ENCODE data around the gene UCMA.

Gene UCMA

GRCh38 chr10:13233358-13233757, 816 bp downstream of the UCMA start:
- no peak for DNase-seq (ENCODE audit: low read depth in 2 of 2)

- no peak for DNase-seq (ENCODE audit: low read depth in 2 of 2)
Measured at GRCh38 chr10:13231808-13232207, 2.4 kb downstream of the UCMA start.

- DNase-seq (ENCODE audit: low read depth in 2 of 2), result no peak
Measured at GRCh38 chr10:13231190-13231589, 3.0 kb downstream of the UCMA start.

GRCh38 chr10:13227031-13227430, 7.1 kb downstream of the UCMA start:
- no peak for DNase-seq (ENCODE audit: low read depth in 2 of 2)

- DNase-seq (ENCODE audit: low read depth in 2 of 2), result no peak
Measured at GRCh38 chr10:13225601-13226000, 8.6 kb downstream of the UCMA start.

GRCh38 chr10:13224210-13224995, 9.8 kb downstream of the UCMA start:
- DNase-seq (ENCODE audit: low read depth in 2 of 2), result no peak

GRCh38 chr10:13223241-13223640, 10.9 kb downstream of the UCMA start:
- no peak for DNase-seq (ENCODE audit: low read depth in 2 of 2)

GRCh38 chr10:13222566-13222965, 11.6 kb downstream of the UCMA start:
- DNase-seq (ENCODE audit: low read depth in 2 of 2), result no peak

GRCh38 chr10:13222151-13222550, 12.0 kb downstream of the UCMA start:
- no peak for DNase-seq (ENCODE audit: low read depth in 2 of 2)

- no peak for DNase-seq (ENCODE audit: low read depth in 2 of 2)
Measured at GRCh38 chr10:13221572-13221971, 12.6 kb downstream of the UCMA start.

- DNase-seq (ENCODE audit: low read depth in 2 of 2), result no peak
Measured at GRCh38 chr10:13219685-13220670, 14.2 kb downstream of the UCMA start.

- DNase-seq (ENCODE audit: low read depth in 2 of 2), result no peak
Measured at GRCh38 chr10:13218878-13219277, 15.3 kb downstream of the UCMA start.

GRCh38 chr10:13213163-13213562, 21.0 kb downstream of the UCMA start:
- no peak for DNase-seq (ENCODE audit: low read depth in 2 of 2)

GRCh38 chr10:13206546-13207443, 27.4 kb downstream of the UCMA start:
- DNase-seq (ENCODE audit: low read depth in 2 of 2), result no peak

GRCh38 chr10:13206091-13206490, 28.1 kb downstream of the UCMA start:
- DNase-seq (ENCODE audit: low read depth in 2 of 2), result no peak

GRCh38 chr10:13201132-13201531, 33.0 kb downstream of the UCMA start:
- no peak for DNase-seq (ENCODE audit: low read depth in 2 of 2)

GRCh38 chr10:13195016-13195415, 39.2 kb downstream of the UCMA start:
- no peak for DNase-seq (ENCODE audit: low read depth in 2 of 2)

- DNase-seq (ENCODE audit: low read depth in 2 of 2), result no peak
Measured at GRCh38 chr10:13193637-13194036, 40.5 kb downstream of the UCMA start.

- DNase-seq (ENCODE audit: low read depth in 2 of 2), result no peak
Measured at GRCh38 chr10:13191362-13191761, 42.8 kb downstream of the UCMA start.

- no peak for DNase-seq (ENCODE audit: low read depth in 2 of 2)
Measured at GRCh38 chr10:13190816-13191215, 43.4 kb downstream of the UCMA start.

- DNase-seq (ENCODE audit: low read depth in 2 of 2), result no peak
Measured at GRCh38 chr10:13189961-13190360, 44.2 kb downstream of the UCMA start.

- no peak for DNase-seq (ENCODE audit: low read depth in 2 of 2)
Measured at GRCh38 chr10:13188593-13188992, 45.6 kb downstream of the UCMA start.

Data from stimulated activated CD8-positive, alpha-beta memory T cell treated with anti-CD3 and anti-CD28 coated beads, Interleukin-7, amount 100 ng/mL, for 1 hour (primary cell).